Lung (tissue), 12 donors: ENCODE data around the gene KCTD10. TPM values are rescaled to one million over a fixed set of nuclear protein-coding genes. Genes with fewer than 3 reads are reported as not detected.
A peak's percentile ranks its signal among the peaks of the same experiment; 100 is the strongest.
"Not testable (repeated sequence)": the region's sequence is repeated elsewhere in the genome, so short reads cannot be mapped to it uniquely, and the experiment has no call there.

ENCODE experiments used
- ATAC-seq: fragments of 200-7000 bp; cut with Tn5 transposase; one replicate; pipeline ENCODE4 v1.9.1; 2020; ENCODE audit warnings: moderate number of reproducible peaks; ENCODE audit not compliant: insufficient read depth, low FRiP score
- DNase-seq, 3 donors: peaks; one replicate each; pipeline ENCODE4 v3.0.0-alpha.2; 2013 to 2017
- H3K27ac ChIP-seq, 2 donors: one replicate each; pipeline ENCODE4 v1.5.1; 2013; ENCODE audit warnings: mild to moderate bottlenecking in 2 of 2, moderate library complexity in 2 of 2, control low read depth in 1 of 2, inconsistent platforms in 1 of 2, low read depth in 1 of 2, low read length in 1 of 2
- H3K27me3 ChIP-seq, 3 donors: one replicate each; pipeline ENCODE4 v1.5.1; 2013; ENCODE audit warnings: low read length in 2 of 3; ENCODE audit not compliant: control insufficient read depth in 3 of 3, insufficient read depth in 3 of 3
- H3K36me3 ChIP-seq, 4 donors: one replicate each; pipeline ENCODE4 v1.5.1; 2013; ENCODE audit warnings: low read length in 4 of 4, mild to moderate bottlenecking in 1 of 4, moderate library complexity in 1 of 4; ENCODE audit not compliant: control insufficient read depth in 4 of 4, insufficient read depth in 4 of 4
- H3K4me1 ChIP-seq, 5 donors: one replicate each; pipeline ENCODE4 v1.5.1; 2013; ENCODE audit warnings: low read length in 5 of 5, mild to moderate bottlenecking in 2 of 5, moderate library complexity in 1 of 5; ENCODE audit not compliant: control insufficient read depth in 5 of 5, insufficient read depth in 5 of 5
- H3K4me3 ChIP-seq: one replicate; pipeline ENCODE4 v1.5.1; 2013; ENCODE audit warnings: mild to moderate bottlenecking, control low read depth, moderate library complexity
- H3K9ac ChIP-seq, 2 donors: one replicate each; pipeline ENCODE4 v1.5.1; 2013; ENCODE audit warnings: low read length in 2 of 2, control low read depth in 1 of 2; ENCODE audit not compliant: insufficient read depth in 1 of 2
- H3K9me3 ChIP-seq, 4 donors: one replicate each; pipeline ENCODE4 v1.5.1; 2013; ENCODE audit warnings: low read length in 3 of 4, mild to moderate bottlenecking in 1 of 4, moderate library complexity in 1 of 4; ENCODE audit not compliant: control insufficient read depth in 4 of 4, insufficient read depth in 3 of 4
- whole genome bisulfite sequencing, 2 donors: extraction: QIAGEN DNeasy Blood & Tissue Kit; methylation state at CpG; one replicate each; pipeline ENCODE4 v1.1.7; 2013; 5-methylcytosine and 5-hydroxymethylcytosine counted together
- polyA plus RNA-seq, 2 donors: library from polyadenylated mRNA; stranded (reverse); fragments of 200-250 nt; gene quantifications; one replicate each; pipeline ENCODE4 v1.2.1, GENCODE V29; 2013
- total RNA-seq, 2 donors: library from RNA; depleted of rRNA in 1 of 2; stranded (reverse); fragments of >200 nt in 1 of 2; gene quantifications; one replicate each; pipeline ENCODE4 v1.2.1, GENCODE V29; 2014 to 2021
- TF ChIP-seq, protein P1 (sequence below): IDR thresholded peaks from 2 replicates; pipeline ENCODE4 v1.5.1; 2012; ENCODE audit warnings: mild to moderate bottlenecking; ENCODE audit errors: control extremely low read depth, extremely low read depth
- donor health status: control.
- donor health status: control.
- donor health status: Bipolar disorder and iron deficiency.
- donor health status: healthy.
- donor health status: DM: yes; HTN: yes; CAD: no.

KCTD10 gene
- total and polyA plus RNA-seq, 4 donors: 21.7 to 72.6 (median 53.7) TPM

GRCh38 chr12:109433618-109434017, 43.5 kb downstream of the KCTD10 start:
- Histone ChIP-seq H3K4me3 (no peak overlapping the region), H3K27me3 (no peaks in the 10 kb centered on the region), H3K9me3 (no peaks in the 10 kb centered on the region), H3K27ac (no peak overlapping the region), H3K9ac (no peak overlapping the region), H3K4me1 (peaks cover 0 to 7% (median 3%) of the 10 kb centered on the region in 5 donors), H3K36me3 (no peaks in the 10 kb centered on the region)
- peak in 1 of 3 donors; percentile 42 for DNase-seq
- WGBS, 2 donors: 74 to 85% methylated on average over 4 of the region's 4 CpGs
- TF ChIP-seq, protein P1, sequence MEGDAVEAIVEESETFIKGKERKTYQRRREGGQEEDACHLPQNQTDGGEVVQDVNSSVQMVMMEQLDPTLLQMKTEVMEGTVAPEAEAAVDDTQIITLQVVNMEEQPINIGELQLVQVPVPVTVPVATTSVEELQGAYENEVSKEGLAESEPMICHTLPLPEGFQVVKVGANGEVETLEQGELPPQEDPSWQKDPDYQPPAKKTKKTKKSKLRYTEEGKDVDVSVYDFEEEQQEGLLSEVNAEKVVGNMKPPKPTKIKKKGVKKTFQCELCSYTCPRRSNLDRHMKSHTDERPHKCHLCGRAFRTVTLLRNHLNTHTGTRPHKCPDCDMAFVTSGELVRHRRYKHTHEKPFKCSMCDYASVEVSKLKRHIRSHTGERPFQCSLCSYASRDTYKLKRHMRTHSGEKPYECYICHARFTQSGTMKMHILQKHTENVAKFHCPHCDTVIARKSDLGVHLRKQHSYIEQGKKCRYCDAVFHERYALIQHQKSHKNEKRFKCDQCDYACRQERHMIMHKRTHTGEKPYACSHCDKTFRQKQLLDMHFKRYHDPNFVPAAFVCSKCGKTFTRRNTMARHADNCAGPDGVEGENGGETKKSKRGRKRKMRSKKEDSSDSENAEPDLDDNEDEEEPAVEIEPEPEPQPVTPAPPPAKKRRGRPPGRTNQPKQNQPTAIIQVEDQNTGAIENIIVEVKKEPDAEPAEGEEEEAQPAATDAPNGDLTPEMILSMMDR: no peak
- no peak for ATAC-seq

GRCh38 chr12:109432842-109433304, 44.2 kb downstream of the KCTD10 start:
- ATAC-seq (peak; percentile 59), DNase-seq (peak; percentile 56 to 71 (median 71))
- H3K4me1 ChIP-seq: peaks cover 0 to 7% (median 3%) of the 10 kb centered on the region in 5 donors
- no peak overlapping the region for H3K27ac ChIP-seq
- H3K4me3 ChIP-seq: no peak overlapping the region
- H3K9me3 ChIP-seq: no peaks in the 10 kb centered on the region
- no peaks in the 10 kb centered on the region for H3K36me3 ChIP-seq
- WGBS, 2 donors: 17 to 24% methylated on average over 14 of the region's 14 CpGs
- no peaks in the 10 kb centered on the region for H3K27me3 ChIP-seq
- TF ChIP-seq, protein P1: peak; percentile 55
- no peak overlapping the region for H3K9ac ChIP-seq

DNA sequence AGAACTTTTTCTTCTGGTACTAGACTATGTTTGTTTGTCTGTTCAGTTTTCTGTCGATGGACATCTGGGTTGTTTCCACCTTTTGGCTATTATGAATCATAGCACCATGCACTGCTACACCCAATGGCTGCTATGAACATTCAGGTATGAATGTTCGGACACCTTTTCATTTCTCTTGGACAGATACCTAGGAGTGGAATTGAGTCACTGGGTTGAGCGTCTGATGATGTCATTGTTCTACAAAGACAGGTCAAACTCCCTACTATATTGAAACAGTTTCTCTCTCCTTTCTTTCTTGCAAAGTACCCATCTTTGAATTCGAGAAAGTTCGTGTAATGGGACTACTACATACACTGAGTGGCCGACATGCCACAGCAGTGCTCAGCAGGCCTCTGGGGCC, 44.7 kb downstream of the KCTD10 start:
- peaks cover 0 to 7% (median 3%) of the 10 kb centered on the region in 5 donors for H3K4me1 ChIP-seq
- no peak overlapping the region for H3K9ac ChIP-seq
- WGBS, 2 donors: 67 to 85% methylated on average over 6 of the region's 6 CpGs
- DNase-seq (no peak), ATAC-seq (no peak)
- H3K27me3 ChIP-seq: no peaks in the 10 kb centered on the region
- H3K4me3 ChIP-seq: no peak overlapping the region
- TF ChIP-seq, protein P1: no peak
- no peak overlapping the region for H3K27ac ChIP-seq
- H3K36me3 ChIP-seq: no peaks in the 10 kb centered on the region
- no peaks in the 10 kb centered on the region for H3K9me3 ChIP-seq

GRCh38 chr12:109430244-109430643, 46.9 kb downstream of the KCTD10 start:
- 90 to 98% methylated on average over 6 of the region's 6 CpGs for WGBS, 2 donors
- TF ChIP-seq, protein P1: no peak
- H3K36me3 ChIP-seq: no peaks in the 10 kb centered on the region
- no peak overlapping the region for H3K27ac ChIP-seq
- DNase-seq: no peak
- H3K9ac ChIP-seq: no peak overlapping the region
- ATAC-seq: no peak
- no peaks in the 10 kb centered on the region for H3K9me3 ChIP-seq
- no peaks in the 10 kb centered on the region for H3K27me3 ChIP-seq
- H3K4me1 ChIP-seq: peaks cover 0 to 3% (median 0%) of the 10 kb centered on the region in 5 donors
- no peak overlapping the region for H3K4me3 ChIP-seq

- not testable (repeated sequence) for H3K4me3 ChIP-seq, H3K4me1 ChIP-seq, ATAC-seq, H3K27ac ChIP-seq, H3K36me3 ChIP-seq, DNase-seq, H3K9me3 ChIP-seq, H3K27me3 ChIP-seq, H3K9ac ChIP-seq
- 89% methylated on average over 3 of the region's 3 CpGs for WGBS, 2 donors
These were observed 48.3 kb downstream of the KCTD10 start for GRCh38 chr12:109428804-109429203.
